Activated CD4-positive, alpha-beta T cell treated with anti-CD3 and anti-CD28 coated beads for 36 hours (primary cell): ENCODE data around the gene CNTNAP2. TPM values are rescaled to one million over a fixed set of nuclear protein-coding genes. Genes with fewer than 3 reads are reported as not detected.
A peak's percentile ranks its signal among the peaks of the same experiment; 100 is the strongest.

Experiments used
- ATAC-seq: fragments of 200-7000 bp; cut with Tn5 transposase; one replicate; pipeline ENCODE4 v1.10.0; 2021; ENCODE audit warnings: mild to moderate bottlenecking, moderate library complexity
- CTCF ChIA-PET: fragments of 350-600 bp; sonication (Branson Sonifier 250); formaldehyde crosslinking; loops from one replicate; lab custom pipeline; 2021; ENCODE audit warnings: antibody characterized with exemption; lab: Charles Lee
- POLR2A ChIA-PET: fragments of 350-600 bp; sonication (Branson Sonifier 250); formaldehyde crosslinking; loops from one replicate; lab custom pipeline; 2021; ENCODE audit warnings: antibody characterized with exemption, inconsistent platforms; lab: Charles Lee
- DNase-seq: peaks from one replicate; pipeline ENCODE4 v3.0.0-alpha.2; 2020
- H3K27ac Mint-ChIP-seq: one replicate; pipeline ENCODE4 v1.8.0; 2021; ENCODE audit warnings: mixed read lengths
- H3K27me3 Mint-ChIP-seq: one replicate; pipeline ENCODE4 v1.8.0; 2021; ENCODE audit warnings: mixed read lengths
- H3K36me3 Mint-ChIP-seq: one replicate; pipeline ENCODE4 v1.8.0; 2021; ENCODE audit warnings: low read depth, mixed read lengths
- H3K4me1 Mint-ChIP-seq: one replicate; pipeline ENCODE4 v1.8.0; 2021; ENCODE audit warnings: mixed read lengths
- H3K4me3 Mint-ChIP-seq: one replicate; pipeline ENCODE4 v1.8.0; 2021; ENCODE audit warnings: mild to moderate bottlenecking, moderate library complexity, mixed read lengths
- H3K9me3 Mint-ChIP-seq: one replicate; pipeline ENCODE4 v1.8.0; 2021; ENCODE audit warnings: low read depth, mixed read lengths
- intact Hi-C, 2 experiments: fragments of 100-400 bp; cut with DNase I in 1 of 2; cut with micrococcal nuclease in 1 of 2; formaldehyde crosslinking; loops; one replicate each; pipeline versions ENCODE4 v1.14.2 to v1.15.1; 2022 to 2024; cut with DNase I, micrococcal nuclease
- total RNA-seq, 2 experiments: library from RNA; stranded (reverse); gene quantifications; one replicate each; pipeline ENCODE4 v1.2.3, GENCODE V29; 2021

Gene CNTNAP2
- total RNA-seq, 2 experiments from 2014 or later, result not detected

DNA sequence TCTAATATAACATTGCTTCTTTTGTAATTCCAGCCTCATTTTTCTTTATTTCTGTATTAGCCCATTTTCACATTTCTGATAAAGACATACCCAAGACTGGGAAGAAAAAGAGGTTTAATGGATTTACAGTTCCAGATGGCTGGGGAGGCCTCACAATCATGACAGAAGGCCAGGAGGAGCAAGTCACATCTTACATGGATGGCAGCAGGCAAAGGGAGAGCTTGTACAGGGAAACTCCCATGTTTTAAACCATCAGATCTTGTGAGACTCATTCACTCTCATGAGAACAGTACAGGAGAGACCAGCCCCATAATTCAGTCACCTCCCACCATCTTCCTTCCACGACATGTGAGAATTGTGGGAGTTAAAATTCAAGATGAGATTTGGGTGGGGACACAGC lies 510.3 kb downstream of the CNTNAP2 start:
- intact Hi-C loops, result no loop called here

DNA sequence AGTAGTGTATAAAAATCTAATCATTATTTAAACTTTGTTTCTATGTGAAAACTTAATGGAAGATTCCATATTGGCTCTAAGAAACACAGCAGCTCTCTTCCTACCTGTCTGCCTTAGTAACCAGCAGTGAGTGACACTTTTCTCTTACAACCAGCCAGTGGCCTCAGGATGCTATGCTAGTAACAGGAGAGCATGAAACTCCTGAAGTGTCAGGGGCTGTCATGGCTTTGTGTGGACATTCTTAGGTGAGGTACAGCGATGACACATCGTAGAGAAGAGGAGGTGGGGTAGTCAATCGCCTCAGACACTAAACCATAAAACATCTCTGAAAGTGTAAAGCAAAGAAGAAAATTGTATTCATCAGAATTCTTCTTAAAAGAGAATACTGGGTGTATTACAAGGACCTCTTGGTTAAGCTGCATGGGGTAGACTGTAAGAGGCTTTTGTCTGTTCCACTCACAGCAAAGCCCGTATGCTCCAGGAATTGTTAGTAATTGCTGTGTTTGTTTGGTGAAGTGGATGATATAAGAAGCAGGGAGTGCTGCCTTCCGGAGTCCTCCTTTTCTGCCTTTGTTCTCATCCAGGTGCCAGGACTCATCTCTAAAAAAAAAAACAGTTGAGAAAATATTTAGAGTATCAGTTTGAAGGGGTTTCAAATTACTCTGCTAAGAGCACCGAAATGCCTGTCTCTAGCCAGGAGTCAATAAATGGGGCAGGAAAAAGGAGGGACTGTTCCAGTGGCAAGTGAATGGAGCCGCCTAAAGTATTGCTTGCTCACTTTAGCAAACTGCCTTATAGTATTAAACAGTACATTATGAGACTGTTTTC lies 518.8 kb downstream of the CNTNAP2 start:
- ChIA-PET POLR2A (no interaction called here), CTCF (no interaction called here)
- intact Hi-C loops, result no loop called here
- no peaks in the 10 kb centered on the region for H3K36me3 Mint-ChIP-seq
- H3K27me3 Mint-ChIP-seq, result no peaks in the 10 kb centered on the region
- DNase-seq (no peak), ATAC-seq (no peak)
- H3K9me3 Mint-ChIP-seq, result peaks cover 5% of the 10 kb centered on the region
- H3K4me3 Mint-ChIP-seq, result no peak overlapping the region
- no peaks in the 10 kb centered on the region for H3K4me1 Mint-ChIP-seq
- H3K27ac Mint-ChIP-seq, result no peak overlapping the region

More for the DNA sequence above, 510.3 kb downstream of the CNTNAP2 start:
- Mint-ChIP-seq H3K9me3 (peaks cover 4% of the 10 kb centered on the region), H3K27ac (no peak overlapping the region), H3K4me3 (no peak overlapping the region), H3K4me1 (no peaks in the 10 kb centered on the region), H3K36me3 (no peaks in the 10 kb centered on the region), H3K27me3 (no peaks in the 10 kb centered on the region)
- no peak for ATAC-seq
- POLR2A ChIA-PET, result no interaction called here
- CTCF ChIA-PET, result no interaction called here
- no peak for DNase-seq

DNA sequence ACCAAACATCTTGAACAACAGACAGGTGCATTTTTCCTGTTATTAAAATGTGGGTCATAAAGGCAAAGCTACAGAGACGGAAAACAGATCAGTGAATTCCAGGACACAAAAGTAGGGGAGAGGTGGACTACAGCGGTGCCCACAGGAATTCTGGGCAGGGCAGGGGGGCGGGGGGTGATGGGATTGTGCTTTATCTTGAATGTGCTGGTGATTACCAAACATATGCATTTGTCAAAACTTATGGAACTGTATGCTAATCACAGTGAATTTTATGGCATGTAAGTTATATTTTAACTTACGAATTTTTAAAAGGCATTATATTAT lies 519.4 kb downstream of the CNTNAP2 start:
- peaks cover 1% of the 10 kb centered on the region for H3K9me3 Mint-ChIP-seq
- no peaks in the 10 kb centered on the region for H3K27me3 Mint-ChIP-seq
- H3K4me3 Mint-ChIP-seq, result no peak overlapping the region
- DNase-seq (no peak), ATAC-seq (no peak)
- POLR2A ChIA-PET, result no interaction called here
- H3K4me1 Mint-ChIP-seq, result no peaks in the 10 kb centered on the region
- H3K36me3 Mint-ChIP-seq, result no peaks in the 10 kb centered on the region
- no peak overlapping the region for H3K27ac Mint-ChIP-seq
- CTCF ChIA-PET, result no interaction called here
- intact Hi-C loops, result no loop called here

DNA sequence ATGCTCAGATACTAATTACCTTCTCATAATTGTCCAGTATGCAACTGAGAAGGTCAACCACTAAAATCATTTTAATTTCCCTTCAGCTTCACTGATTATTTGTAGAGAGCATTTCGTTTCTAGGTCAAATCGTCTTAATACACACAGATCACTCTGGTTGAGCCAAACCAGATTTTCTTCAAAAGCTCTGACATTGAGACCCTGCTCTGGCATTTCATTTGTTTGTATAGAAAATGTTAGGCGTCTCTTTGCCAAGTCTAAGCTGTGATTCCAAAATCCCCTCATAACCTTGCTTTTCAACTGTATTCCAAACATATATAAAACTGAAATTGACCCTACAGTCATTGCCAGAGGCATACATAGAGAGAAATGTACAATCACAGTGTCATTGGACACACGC lies 520.0 kb downstream of the CNTNAP2 start:
- H3K9me3 Mint-ChIP-seq, result peaks cover 4% of the 10 kb centered on the region
- ChIA-PET POLR2A (no interaction called here), CTCF (no interaction called here)
- no peak for DNase-seq
- no peaks in the 10 kb centered on the region for H3K4me1 Mint-ChIP-seq
- H3K36me3 Mint-ChIP-seq, result no peaks in the 10 kb centered on the region
- no peaks in the 10 kb centered on the region for H3K27me3 Mint-ChIP-seq
- intact Hi-C loops, result no loop called here
- no peak overlapping the region for H3K4me3 Mint-ChIP-seq
- ATAC-seq, result no peak
- H3K27ac Mint-ChIP-seq, result no peak overlapping the region

DNA sequence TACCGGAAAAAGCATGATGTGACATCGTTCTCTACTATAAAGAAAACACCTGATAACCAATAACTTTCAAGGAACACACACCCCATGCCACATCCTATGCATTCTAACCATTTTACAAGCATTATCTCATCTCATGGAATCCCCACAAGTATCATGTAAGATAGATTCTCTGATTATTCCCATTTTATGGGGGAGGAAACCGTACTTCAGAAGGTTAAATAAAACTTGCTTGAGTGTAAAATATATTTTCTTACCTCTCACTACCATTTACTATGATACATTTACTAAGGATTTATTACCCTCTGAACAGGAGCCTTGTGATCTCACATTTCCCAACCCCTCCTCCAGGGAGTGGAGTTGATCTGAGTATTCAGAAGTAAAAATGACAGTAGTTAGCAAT lies 522.7 kb downstream of the CNTNAP2 start:
- ATAC-seq (no peak), DNase-seq (no peak)
- Mint-ChIP-seq H3K36me3 (no peaks in the 10 kb centered on the region), H3K4me1 (no peaks in the 10 kb centered on the region), H3K27me3 (no peaks in the 10 kb centered on the region), H3K27ac (no peak overlapping the region), H3K4me3 (no peak overlapping the region), H3K9me3 (peaks cover 3% of the 10 kb centered on the region)
- ChIA-PET CTCF (no interaction called here), POLR2A (no interaction called here)
- intact Hi-C loops, result no loop called here

DNA sequence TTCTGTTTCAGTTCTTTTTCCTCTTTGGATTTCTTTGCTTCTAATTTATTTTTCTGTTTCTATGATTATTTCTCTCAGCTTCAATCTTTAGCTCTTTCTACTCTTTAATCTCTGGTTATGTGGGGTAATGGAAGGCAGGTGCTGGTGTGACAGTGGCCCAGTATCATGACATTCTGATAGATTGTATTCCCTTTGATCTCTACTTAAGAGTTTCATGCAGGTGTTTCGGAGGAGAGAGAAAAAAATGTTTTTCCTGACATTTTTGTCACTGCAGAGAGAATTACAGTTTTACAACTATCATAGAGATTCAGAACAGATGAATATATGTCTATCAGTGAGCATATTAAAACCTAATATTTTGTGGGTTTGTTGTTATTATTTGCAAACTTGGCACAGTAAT lies 524.9 kb downstream of the CNTNAP2 start:
- no peaks in the 10 kb centered on the region for H3K27me3 Mint-ChIP-seq
- intact Hi-C loops, result no loop called here
- H3K36me3 Mint-ChIP-seq, result no peaks in the 10 kb centered on the region
- H3K4me3 Mint-ChIP-seq, result no peak overlapping the region
- H3K9me3 Mint-ChIP-seq, result peaks cover 3% of the 10 kb centered on the region
- DNase-seq (no peak), ATAC-seq (no peak)
- no peaks in the 10 kb centered on the region for H3K4me1 Mint-ChIP-seq
- ChIA-PET CTCF (no interaction called here), POLR2A (no interaction called here)
- no peak overlapping the region for H3K27ac Mint-ChIP-seq

DNA sequence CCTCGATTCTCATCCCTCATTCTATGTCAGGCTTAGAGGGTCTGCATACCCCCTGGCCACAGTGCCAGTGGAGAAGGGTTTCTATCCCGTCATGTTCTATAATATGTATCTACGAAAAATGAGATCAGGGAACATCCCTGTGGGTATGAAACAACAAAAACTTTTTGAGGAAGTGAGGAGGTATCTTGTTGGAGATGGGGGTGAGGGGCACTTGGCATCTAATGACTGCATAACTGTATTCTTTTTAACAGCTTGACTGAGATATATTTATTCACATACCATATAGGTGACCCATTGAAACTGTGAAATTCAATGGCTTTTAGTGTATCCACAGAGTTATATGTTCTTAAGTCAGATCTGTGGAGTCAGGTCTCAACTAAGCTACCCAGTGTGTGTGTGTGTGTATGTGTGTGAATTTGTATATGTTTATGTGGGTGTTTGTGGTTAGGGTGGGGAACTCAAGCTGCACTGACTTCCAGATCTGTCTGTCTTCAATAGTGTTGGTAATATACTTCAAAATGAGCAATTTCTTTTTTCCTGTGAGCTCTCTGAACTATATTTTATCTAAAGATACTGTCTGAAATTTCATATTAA lies 528.9 kb downstream of the CNTNAP2 start:
- Mint-ChIP-seq H3K4me1 (no peaks in the 10 kb centered on the region), H3K36me3 (no peaks in the 10 kb centered on the region), H3K27me3 (no peaks in the 10 kb centered on the region), H3K9me3 (peaks cover 3% of the 10 kb centered on the region), H3K27ac (no peak overlapping the region), H3K4me3 (no peak overlapping the region)
- ChIA-PET POLR2A (no interaction called here), CTCF (no interaction called here)
- DNase-seq, result no peak
- intact Hi-C loops, result no loop called here
- no peak for ATAC-seq

DNA sequence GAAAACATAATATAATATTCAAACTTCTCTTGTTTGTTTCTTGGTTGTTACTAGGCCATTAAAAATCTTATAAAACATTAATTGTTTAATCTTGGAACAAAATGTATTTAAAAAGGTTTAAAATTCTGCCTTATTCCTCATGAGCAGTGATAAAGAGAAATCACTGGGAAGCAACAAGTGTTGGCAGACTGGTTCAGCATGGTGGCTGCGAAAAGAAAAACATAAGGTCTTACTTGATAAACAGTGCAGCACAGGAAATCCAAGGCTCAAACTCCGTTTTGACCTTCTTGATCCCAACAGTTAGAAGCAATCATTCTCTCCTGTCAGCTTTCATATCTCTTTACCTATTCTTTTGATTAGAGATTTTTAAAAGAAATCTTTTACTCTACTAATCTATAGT lies 530.8 kb downstream of the CNTNAP2 start:
- Mint-ChIP-seq H3K27ac (no peak overlapping the region), H3K36me3 (no peaks in the 10 kb centered on the region), H3K4me1 (no peaks in the 10 kb centered on the region), H3K9me3 (no peaks in the 10 kb centered on the region), H3K4me3 (no peak overlapping the region), H3K27me3 (no peaks in the 10 kb centered on the region)
- DNase-seq (no peak), ATAC-seq (no peak)
- intact Hi-C loops, result no loop called here
- CTCF ChIA-PET, result interaction anchor here (0.6 kb wide), 1 partner anchor 30 kb away, joined by 3 read pairs; no protein-coding TSS in a partner anchor
- POLR2A ChIA-PET, result no interaction called here

DNA sequence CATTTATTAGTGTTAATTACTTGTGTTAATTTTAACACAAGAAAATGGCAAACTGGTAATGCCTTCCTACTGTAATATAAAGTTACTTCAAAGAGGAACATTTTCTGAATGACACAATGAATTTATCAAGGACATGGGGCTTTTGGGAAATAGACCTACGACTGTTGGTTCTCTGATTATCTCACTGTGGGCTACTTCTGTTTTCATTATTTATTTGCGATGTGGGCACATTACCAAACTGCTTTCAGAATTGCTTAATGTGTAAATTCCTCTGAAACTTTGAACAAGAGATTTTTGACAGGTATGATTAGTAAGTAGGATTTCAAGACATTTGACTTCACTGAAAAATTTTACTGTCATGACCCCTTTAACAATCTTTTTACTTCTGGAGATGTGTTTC lies 535.6 kb downstream of the CNTNAP2 start:
- Mint-ChIP-seq H3K27ac (no peak overlapping the region), H3K9me3 (no peaks in the 10 kb centered on the region), H3K4me3 (no peak overlapping the region), H3K36me3 (no peaks in the 10 kb centered on the region), H3K27me3 (no peaks in the 10 kb centered on the region), H3K4me1 (peaks cover 6% of the 10 kb centered on the region)
- ATAC-seq (no peak), DNase-seq (no peak)
- CTCF ChIA-PET, result no interaction called here
- POLR2A ChIA-PET, result no interaction called here
- intact Hi-C loops, result no loop called here

DNA sequence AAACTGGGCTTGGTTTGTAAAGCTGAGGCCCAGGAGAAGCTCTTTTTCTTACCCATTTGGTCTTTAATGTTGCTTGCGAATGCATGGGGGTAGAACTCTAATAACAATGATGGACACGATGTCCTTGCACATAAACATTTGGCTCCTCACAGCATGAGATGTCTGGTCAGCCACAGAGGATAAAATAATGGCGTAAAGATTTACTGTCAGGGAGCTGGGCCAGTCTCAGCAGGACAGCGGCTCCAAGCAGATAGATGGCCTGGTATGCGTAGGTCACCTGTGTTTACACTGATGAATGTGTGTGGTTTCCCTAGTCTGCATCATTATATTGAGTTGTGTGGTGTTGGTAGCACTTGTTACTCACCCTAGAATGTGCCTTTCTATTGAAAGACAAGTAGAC lies 537.4 kb downstream of the CNTNAP2 start:
- POLR2A ChIA-PET, result no interaction called here
- H3K36me3 Mint-ChIP-seq, result no peaks in the 10 kb centered on the region
- H3K27me3 Mint-ChIP-seq, result no peaks in the 10 kb centered on the region
- peaks cover 6% of the 10 kb centered on the region for H3K4me1 Mint-ChIP-seq
- H3K9me3 Mint-ChIP-seq, result peaks cover 4% of the 10 kb centered on the region
- DNase-seq, result no peak
- CTCF ChIA-PET, result no interaction called here
- H3K4me3 Mint-ChIP-seq, result no peak overlapping the region
- intact Hi-C loops, result no loop called here
- no peak overlapping the region for H3K27ac Mint-ChIP-seq
- no peak for ATAC-seq

DNA sequence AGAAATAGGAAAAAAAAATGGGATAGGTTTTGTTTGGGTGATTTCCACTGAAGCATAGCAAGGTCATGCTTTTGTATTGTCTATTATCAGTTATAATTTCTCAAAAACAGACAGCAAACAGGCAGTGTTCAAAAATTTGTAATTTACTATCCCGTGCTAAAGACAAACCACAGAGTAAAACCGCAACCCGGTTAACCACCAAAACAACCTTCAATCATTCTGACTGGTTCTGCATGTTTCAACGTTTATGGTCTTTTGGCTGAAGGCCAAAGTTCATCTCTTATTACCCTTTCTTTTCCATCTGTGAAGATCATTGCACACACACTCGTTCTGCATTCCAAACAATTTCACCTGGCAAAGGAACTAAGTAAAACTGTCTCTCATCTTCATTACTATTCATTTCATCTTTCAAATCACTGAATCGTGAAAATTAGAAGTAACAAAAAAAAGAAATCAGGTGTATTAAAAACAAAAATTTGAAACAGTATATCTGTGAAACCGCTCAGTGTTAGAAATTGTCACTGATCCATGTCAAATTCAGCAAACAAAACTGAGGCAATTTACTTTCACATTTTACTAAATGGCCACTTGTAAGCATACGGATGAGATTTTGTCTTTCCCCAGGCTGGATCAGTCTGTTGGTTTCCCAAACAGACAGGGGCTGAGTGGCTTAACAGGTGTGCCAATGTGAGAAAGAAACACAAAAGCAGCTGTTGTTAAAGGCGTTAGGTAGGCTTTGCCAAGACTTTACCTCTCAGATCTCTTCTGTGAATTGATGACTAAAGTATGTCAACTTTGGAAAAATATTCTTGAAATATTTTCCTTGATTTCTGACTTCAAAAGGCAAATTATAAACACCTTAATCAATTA lies 539.6 kb downstream of the CNTNAP2 start:
- intact Hi-C loops, result no loop called here
- H3K36me3 Mint-ChIP-seq, result no peaks in the 10 kb centered on the region
- DNase-seq, result peak; percentile 12
- H3K27ac Mint-ChIP-seq, result no peak overlapping the region
- no peak overlapping the region for H3K4me3 Mint-ChIP-seq
- CTCF ChIA-PET, result no interaction called here
- no peak for ATAC-seq
- H3K4me1 Mint-ChIP-seq, result peaks cover 6% of the 10 kb centered on the region
- POLR2A ChIA-PET, result no interaction called here
- H3K9me3 Mint-ChIP-seq, result peaks cover 4% of the 10 kb centered on the region
- H3K27me3 Mint-ChIP-seq, result no peaks in the 10 kb centered on the region

DNA sequence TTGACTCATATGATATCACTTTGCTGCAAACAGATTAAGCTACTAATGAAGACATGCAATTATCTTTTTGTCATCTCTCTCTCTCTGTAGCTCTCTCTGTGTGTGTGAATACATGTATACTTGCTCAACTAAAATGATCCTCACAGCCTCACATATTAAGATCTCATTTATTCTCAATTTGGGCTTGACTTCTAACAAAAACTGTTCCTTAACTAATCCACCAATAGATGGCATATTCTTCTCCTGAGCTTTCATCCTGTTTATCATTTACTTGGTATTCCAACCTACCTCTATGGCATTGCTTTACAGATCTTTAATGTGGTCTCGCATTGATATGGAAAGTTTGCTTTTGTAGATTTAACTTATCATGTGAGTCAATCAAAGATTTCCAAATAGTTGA lies 540.4 kb downstream of the CNTNAP2 start:
- Mint-ChIP-seq H3K27me3 (no peaks in the 10 kb centered on the region), H3K36me3 (no peaks in the 10 kb centered on the region), H3K4me1 (peaks cover 6% of the 10 kb centered on the region), H3K9me3 (peaks cover 6% of the 10 kb centered on the region), H3K4me3 (no peak overlapping the region), H3K27ac (no peak overlapping the region)
- ChIA-PET POLR2A (no interaction called here), CTCF (no interaction called here)
- ATAC-seq, result no peak
- no peak for DNase-seq
- intact Hi-C loops, result no loop called here
